HCT116 (cell line): ENCODE data around the gene PPM1F.

Source experiments
- EZH2 ChIP-seq: fragments of 200-600 bp; sonication (generic); IDR thresholded peaks from 2 replicates; pipeline ENCODE4 v1.6.1; 2017; ENCODE audit warnings: antibody characterized with exemption, mixed run types
- POLR2A ChIP-seq: IDR thresholded peaks from 2 replicates; pipeline ENCODE4 v1.7.0; 2011; ENCODE audit warnings: borderline replicate concordance; ENCODE audit not compliant: insufficient read depth, insufficient read length; ENCODE audit errors: extremely low read depth
- ZBTB33 ChIP-seq: IDR thresholded peaks from 2 replicates; pipeline ENCODE4 v1.6.1; 2011; ENCODE audit warnings: mild to moderate bottlenecking, low read length, moderate library complexity; ENCODE audit not compliant: insufficient replicate concordance; ENCODE audit errors: extremely low read depth
- TF ChIP-seq, protein P1 (sequence below), 3 experiments: fragments of 200-600 bp in 1 of 3; sonication (generic) in 1 of 3; IDR thresholded peaks in 2 of 3; conservative IDR thresholded peaks in 1 of 3; 2 replicates each; pipeline ENCODE4 v1.5.1; 2012 to 2017; ENCODE audit warnings: low read depth in 2 of 3, low read length in 2 of 3, antibody characterized with exemption in 1 of 3, borderline replicate concordance in 1 of 3, control low read depth in 1 of 3, mild to moderate bottlenecking in 1 of 3, mixed read lengths in 1 of 3, mixed run types in 1 of 3, moderate library complexity in 1 of 3; ENCODE audit not compliant: insufficient read depth in 1 of 3

DNA sequence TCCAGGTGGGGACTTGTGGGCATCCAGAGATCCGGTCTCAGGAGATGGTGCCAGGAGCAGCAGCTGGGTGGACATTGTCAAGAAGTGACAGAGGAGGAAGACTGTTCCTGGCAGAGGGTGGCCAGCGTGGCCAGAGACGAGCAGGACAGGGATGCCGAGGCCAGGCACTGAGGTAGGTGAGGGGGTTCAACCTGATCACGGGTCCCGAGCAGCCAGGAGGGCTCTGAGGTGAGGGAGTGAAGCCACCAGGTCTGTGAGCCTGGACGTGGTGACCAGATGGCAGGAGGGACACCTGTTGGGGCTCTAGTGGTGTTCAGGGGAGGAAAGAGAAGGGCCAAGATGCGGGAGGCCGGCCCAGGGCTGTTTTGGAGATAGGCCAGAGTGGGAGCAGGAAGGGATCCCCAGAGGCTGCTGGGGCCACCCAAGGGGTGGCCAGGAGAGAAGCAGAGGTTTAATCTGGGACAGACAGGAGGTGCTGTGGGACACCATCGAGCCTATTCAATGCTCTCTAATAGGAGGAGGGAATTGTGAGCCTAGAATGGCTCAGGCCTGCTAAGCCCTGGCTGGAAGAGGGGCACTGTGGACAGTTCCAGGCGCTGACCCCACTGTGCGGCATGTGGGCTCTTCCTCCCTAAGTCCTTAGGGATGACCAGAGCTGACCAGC, 6.3 kb downstream of the PPM1F start:
- TF ChIP-seq, protein P1, sequence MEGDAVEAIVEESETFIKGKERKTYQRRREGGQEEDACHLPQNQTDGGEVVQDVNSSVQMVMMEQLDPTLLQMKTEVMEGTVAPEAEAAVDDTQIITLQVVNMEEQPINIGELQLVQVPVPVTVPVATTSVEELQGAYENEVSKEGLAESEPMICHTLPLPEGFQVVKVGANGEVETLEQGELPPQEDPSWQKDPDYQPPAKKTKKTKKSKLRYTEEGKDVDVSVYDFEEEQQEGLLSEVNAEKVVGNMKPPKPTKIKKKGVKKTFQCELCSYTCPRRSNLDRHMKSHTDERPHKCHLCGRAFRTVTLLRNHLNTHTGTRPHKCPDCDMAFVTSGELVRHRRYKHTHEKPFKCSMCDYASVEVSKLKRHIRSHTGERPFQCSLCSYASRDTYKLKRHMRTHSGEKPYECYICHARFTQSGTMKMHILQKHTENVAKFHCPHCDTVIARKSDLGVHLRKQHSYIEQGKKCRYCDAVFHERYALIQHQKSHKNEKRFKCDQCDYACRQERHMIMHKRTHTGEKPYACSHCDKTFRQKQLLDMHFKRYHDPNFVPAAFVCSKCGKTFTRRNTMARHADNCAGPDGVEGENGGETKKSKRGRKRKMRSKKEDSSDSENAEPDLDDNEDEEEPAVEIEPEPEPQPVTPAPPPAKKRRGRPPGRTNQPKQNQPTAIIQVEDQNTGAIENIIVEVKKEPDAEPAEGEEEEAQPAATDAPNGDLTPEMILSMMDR (IDR thresholded peaks at IDR 0.05 in 2 of 3, conservative IDR thresholded peaks at IDR 0.05 in 1 of 3; ENCODE audit: borderline replicate concordance in 1 of 3, insufficient read depth in 1 of 3, low read depth in 2 of 3, low read length in 2 of 3): no peak
- TF ChIP-seq POLR2A (no peak), ZBTB33 (no peak), EZH2 (no peak)
